Loucy (cell line): ENCODE results near the gene GTF2F2.

ENCODE experiments used
- CTCF ChIP-seq: fragments of 200-600 bp; sonication (generic); conservative IDR thresholded peaks from 2 replicates; pipeline ENCODE4 v1.5.1; 2014; ENCODE audit warnings: mild to moderate bottlenecking, antibody characterized with exemption, low read length
- EZH2phosphoT487 ChIP-seq: fragments of 200-600 bp; IDR thresholded peaks from 2 replicates; pipeline ENCODE4 v1.6.1; 2018; ENCODE audit warnings: antibody characterized with exemption, mild to moderate bottlenecking, moderate library complexity, borderline replicate concordance

- TF ChIP-seq CTCF (no peak), EZH2phosphoT487 (no peak)
These were observed 137.5 kb downstream of the GTF2F2 start for GRCh38 chr13:45257638-45258333.
